GOT3 (cell line): ENCODE results near the gene SC5D.

Experiments used
- DNase-seq: peaks from one replicate; lab custom pipeline; 2025; ENCODE audit warnings: mixed read lengths; lab: John Stamatoyannopoulos, UW

The SC5D gene

GRCh38 chr11:121356357-121356756, 63.8 kb downstream of the SC5D start:
- no peak for DNase-seq
